Keratinocyte (primary cell): ENCODE measurements around the gene TTC38.

Source experiments
- CTCF ChIP-seq, 3 experiments: IDR thresholded peaks in 1 of 3; conservative IDR thresholded peaks in 1 of 3; optimal IDR thresholded peaks in 1 of 3; 2 replicates in 2 of 3; 3 replicates in 1 of 3; pipeline versions ENCODE3 to v1.5.1; 2011; ENCODE audit warnings: low read length in 3 of 3, mild to moderate bottlenecking in 3 of 3, moderate library complexity in 2 of 3, control low read depth in 1 of 3, inconsistent platforms in 1 of 3; ENCODE audit not compliant: insufficient read depth in 2 of 3; ENCODE audit errors: extremely low read depth in 1 of 3
- EZH2 ChIP-seq: IDR thresholded peaks from one replicate; pipeline ENCODE4 v1.6.1; 2012; ENCODE audit warnings: inconsistent platforms, mild to moderate bottlenecking, low read length, moderate library complexity

- no peak for TF ChIP-seq CTCF (optimal IDR thresholded peaks at IDR 0.05 in 1 of 3, IDR thresholded peaks at IDR 0.05 in 1 of 3, conservative IDR thresholded peaks at IDR 0.05 in 1 of 3; ENCODE audit: extremely low read depth in 1 of 3, insufficient read depth in 2 of 3, low read length in 3 of 3)
- TF ChIP-seq EZH2, result no peak
Observed at GRCh38 chr22:46290121-46290842, 22.5 kb downstream of the TTC38 start.
